DMS 273 (cell line): ENCODE measurements around the gene TTC38.
"Not testable (repeated sequence)": the region's sequence is repeated elsewhere in the genome, so short reads cannot be mapped to it uniquely, and the experiment has no call there.

Experiments used
- DNase-seq: peaks from one replicate; lab custom pipeline; 2025; ENCODE audit not compliant: unreplicated experiment; lab: John Stamatoyannopoulos, UW

Gene TTC38

GRCh38 chr22:46245511-46245910 is 22.3 kb upstream of the TTC38 start:
- DNase-seq: no peak

GRCh38 chr22:46246178-46246577 is 21.6 kb upstream of the TTC38 start:
- no peak for DNase-seq

DNA sequence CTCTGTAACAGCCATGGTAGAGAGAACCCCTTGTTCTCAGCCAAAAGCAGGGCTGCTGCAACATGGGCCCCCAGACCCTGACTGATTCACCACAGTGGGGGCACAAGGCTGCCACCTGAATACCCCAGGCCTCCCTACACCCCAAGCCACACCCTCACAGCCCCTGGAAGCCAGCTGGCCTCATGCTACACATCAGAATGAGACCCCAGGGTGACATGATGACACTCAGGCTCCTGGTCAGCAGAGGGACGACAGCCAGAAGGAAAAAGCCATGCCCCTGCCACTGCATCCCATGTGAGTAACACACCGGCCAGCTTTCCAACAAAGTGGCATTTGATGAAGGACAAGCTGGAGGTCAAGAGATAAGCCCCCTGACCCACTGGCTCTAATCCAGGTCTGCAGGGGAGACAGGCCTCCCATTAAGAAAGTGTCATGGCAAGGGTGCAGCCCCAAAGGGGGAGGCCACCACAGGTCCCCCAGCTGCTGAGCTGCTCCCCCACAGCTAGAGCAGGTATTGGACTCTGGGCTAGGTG is 20.3 kb upstream of the TTC38 start:
- DNase-seq: no peak

DNA sequence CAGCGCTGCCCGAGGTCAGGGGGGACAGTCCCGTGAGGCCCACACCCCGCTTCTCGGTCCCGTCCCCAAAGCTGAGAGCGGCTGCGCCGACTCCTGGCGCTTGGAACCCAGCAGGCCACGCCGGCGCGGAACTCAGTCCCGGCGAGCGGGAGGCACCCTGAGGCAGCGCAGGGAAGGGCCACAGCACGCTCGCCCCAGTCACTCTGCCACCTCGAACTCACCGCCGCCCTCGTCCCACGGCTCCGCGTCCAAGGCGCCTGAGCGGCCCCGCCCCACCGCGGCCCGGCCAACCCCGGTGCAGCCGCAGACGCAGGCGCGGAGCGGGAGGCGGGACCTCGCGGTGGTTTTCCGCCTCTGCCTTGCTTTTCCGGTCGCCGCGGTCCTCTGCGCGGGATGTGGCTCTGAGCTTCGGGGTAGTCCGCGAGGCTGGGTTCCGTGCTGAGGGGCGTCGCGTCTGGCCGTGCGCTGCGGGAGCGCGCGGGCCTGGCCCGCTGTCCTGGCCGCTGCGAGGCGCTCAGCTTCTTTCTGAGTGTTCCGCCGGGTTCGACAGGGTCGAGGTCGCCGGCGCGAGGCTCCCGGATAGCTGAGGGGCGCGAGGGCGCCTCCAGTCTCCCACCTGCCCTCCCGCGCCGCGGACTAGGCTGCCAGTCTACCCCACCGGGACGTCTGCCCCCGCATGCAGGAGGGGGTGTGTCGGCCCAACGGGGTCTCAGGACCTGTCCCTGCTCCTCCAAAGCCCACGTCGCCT is 17.6 kb upstream of the TTC38 start, which contains the start of gene CDPF1:
Gene CDPF1, minus strand, starts transcription at position 259 of the 748 bp plus-strand sequence. CDS start 2,009 bp downstream, outside the sequence.
- peak; percentile 89 for DNase-seq

DNA sequence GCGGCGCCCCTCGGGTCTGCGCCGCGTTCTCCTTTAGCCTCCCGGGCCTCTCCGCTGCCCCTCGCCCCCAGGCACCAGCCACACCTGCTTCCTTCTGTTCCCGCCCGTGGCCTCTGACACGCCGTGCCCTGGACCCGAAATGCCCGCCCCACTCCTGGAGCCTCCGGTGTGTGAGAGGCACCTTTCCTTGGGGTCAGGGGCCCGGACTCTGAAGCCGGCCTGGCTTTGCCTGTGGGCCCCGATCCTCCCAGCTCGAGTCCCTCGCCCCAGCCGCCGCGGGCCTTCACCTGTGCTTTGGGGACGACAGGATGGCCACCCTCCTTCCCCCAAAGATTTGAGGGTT is 17.1 kb upstream of the TTC38 start:
- DNase-seq: no peak

- DNase-seq: no peak
These were observed 16.5 kb upstream of the TTC38 start for GRCh38 chr22:46251266-46251665.

GRCh38 chr22:46251816-46252380 is 15.9 kb upstream of the TTC38 start:
- DNase-seq: no peak

DNA sequence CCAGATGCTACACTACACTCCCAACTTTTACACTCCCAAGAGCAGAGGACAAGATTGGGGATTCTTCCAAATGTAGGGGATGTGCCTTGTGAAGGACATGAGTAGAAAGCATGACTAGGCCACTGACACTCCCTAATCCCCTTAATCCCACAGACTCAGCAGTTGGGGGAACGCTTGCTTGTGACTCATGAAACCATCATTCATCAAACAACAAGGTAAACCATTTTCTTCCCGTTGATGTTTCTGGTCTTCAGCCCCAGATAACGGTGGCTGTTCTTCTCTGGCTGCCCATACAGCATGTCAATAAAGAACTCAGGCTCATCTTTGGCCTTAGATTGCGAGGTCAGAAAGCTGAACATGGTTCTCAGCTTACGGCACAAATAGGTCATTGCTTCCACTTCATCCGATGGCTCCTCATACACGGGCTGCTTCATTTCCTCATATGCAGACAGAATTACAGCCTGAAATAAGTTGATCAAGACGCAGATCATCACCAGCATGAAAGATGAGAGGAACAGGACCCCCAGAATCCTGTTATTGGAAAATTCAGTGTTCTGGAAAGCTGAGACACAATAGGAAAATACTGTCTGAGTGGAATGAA is 11.3 kb upstream of the TTC38 start:
- DNase-seq: no peak

GRCh38 chr22:46259374-46259773 is 8.4 kb upstream of the TTC38 start:
- DNase-seq: no peak

DNA sequence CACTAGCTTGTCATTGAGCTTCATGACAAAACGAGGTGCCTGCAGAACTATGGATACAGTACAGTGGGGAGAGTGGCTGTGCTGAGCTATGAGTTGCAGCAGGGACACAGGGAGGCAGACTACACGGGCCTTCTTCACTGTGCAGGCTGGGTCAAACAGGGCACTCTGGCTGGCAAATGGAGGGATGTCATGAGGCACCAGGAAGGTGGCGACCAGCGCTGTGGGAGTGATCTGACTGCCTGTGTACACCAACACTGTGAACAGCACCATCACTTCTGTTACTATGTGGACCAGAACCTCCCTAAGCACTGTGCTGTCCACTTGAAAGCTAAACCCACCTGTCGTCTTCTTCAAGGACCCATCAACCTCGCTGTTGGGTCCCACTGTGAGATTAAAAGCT is 7.8 kb upstream of the TTC38 start:
- DNase-seq: no peak

GRCh38 chr22:46262449-46263215 is 5.2 kb upstream of the TTC38 start:
- peak; percentile 56 for DNase-seq

- DNase-seq: no peak
These were observed 4.6 kb upstream of the TTC38 start, which contains the start of gene PKDREJ for GRCh38 chr22:46263216-46263590. PKDREJ (minus strand) TSS chr22:46263343; CDS start chr22:46263322, 21 bp downstream.

DNA sequence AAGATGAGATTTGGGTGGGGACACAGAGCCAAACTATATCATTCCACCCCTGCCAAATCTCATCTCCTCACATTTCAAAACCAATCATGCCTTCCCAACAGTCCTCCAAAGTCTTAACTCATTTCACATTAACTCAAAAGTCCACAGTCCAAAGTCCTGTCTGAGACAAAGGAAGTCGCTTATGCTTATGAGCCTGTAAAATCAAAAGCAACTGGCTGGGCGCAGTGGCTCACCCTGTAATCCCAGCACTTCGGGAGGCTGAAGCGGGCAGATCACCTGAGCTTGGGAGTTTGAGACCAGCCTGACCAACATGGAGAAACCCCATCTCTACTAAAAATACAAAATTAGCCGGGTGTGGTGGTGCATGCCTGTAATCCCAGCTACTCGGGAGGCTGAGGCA is 3.3 kb upstream of the TTC38 start:
- DNase-seq: not testable (repeated sequence)

DNA sequence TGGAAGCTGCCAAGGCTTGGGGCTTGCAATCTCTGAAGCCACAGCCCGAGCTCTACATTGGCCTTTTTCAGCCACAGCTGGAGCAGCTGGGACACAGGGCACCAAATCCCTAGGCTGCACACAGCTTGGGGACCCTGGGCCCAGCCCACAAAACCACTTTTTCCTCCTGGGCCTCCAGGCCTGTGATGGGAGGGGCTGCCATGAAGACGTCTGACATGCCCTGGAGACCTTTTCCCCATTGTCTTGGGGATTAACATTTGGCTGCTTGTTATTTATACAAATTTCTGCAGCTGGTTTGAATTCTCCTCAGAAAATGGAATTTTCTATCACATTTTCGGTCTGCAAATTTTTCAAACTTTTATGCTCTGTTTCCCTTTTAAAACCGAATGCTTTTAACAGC is 2.2 kb upstream of the TTC38 start:
- not testable (repeated sequence) for DNase-seq

- DNase-seq: no peak
These were observed 1.8 kb downstream of the TTC38 start for GRCh38 chr22:46269564-46269963.

DNA sequence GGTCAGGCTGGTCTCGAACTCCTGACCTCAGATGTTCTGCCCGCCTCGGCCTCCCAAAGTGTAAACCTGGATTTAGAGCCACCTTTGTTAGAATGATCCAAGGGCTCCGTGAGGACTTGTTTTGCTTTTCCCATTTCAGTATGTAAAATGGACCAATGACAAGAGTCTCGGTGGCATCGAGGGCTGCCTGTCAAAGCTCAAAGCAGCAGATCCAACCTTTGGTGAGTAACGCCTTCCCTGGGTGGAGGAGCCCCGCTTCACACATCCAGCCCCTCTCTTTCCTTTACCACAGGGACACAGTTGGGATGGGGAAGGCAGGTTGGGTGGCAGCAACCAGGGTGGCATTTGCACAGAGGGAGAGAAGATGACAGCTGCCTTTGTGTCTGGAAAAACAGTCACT is 4.4 kb downstream of the TTC38 start:
- no peak for DNase-seq

DNA sequence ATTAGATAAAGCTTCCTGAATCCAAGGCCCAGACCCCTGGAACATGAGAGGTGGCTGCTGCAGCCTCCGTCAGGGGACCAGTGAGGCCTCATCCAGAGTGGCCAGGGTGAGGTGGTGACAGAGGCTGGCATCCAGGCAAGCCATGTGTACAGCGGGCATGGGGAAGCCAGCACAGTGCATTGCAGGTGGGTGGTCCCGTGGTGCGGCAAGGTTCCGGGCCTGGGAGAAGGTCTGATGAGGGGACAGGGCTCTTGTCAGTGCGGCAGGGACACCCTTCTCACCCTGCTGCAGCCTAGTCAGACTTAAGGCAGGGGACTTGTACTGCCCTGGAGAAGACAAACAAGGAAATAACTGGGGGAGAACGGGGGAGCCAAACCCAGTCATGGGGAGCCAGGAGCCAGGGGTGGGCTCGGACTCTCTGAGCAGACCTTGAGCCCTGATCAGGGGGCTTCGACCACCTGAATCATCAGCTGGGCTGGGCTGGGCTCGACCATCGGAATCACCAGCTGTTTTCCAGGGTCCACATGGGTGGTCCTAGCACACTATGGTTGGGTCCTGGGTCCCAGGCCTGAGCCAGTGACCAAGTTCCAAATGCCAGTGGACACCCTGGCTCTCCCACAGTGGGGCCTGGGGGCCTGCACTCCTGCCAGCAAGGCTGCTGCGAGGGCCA is 5.1 kb downstream of the TTC38 start:
- no peak for DNase-seq

DNA sequence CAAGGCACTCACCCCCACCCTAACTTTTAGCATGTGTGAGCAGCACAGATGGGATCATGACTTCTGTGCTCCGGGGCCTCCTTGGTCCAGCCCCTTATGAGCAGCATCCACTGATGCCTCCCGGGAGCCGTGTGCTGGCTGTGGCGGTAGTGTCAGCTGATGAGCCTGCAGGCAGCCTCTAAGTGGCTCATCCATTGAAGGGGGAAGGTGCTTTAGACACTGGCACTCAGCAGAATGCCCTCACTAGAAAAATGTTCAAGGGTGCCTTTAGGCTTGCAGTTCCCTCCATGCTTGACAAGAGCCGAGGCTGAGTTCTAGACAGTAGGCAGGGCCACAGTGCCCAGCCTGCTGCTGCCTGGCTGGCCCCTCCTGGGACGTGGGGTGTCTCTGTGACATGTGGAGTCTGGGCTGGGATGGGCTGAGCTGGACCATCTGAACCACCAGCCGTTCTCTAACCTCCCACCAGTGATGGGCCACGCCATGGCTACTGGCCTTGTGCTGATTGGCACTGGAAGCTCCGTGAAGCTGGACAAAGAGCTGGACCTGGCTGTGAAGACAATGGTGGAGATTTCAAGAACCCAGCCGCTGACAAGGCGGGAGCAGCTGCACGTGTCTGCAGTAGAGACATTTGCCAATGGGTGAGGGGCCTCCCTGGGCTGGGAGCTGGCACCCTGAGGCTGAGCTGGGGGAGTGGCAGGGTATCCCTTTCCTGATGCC is 5.8 kb downstream of the TTC38 start:
- DNase-seq: no peak

DNA sequence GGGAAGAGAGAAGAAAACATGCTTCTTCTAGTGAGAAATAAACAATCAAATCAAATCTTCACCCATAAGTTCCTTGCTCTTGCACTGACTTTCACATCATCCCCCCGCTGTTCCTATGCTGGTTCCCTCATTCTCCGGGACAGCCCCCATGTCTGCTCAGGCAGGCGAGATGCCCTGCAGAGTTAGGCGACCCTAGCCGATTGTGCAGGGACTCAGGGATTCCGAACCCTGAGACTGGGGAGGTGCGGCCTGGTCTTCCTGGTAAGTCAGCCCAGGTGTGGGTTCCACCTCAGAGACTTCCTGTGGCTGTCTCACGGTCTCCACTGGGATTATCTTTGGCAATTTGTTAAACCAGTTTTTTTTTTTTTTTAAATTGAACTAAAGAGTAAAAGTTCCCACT is 6.6 kb downstream of the TTC38 start:
- no peak for DNase-seq

GRCh38 chr22:46275455-46276122 is 7.8 kb downstream of the TTC38 start:
- no peak for DNase-seq
